Natural killer cell (primary cell): ENCODE data around the gene TMEM131. TPM values are rescaled to one million over a fixed set of nuclear protein-coding genes. Genes with fewer than 3 reads are reported as not detected.

Experiments used
- ATAC-seq, 3 donors: fragments of 150-1000 bp in 2 of 3; fragments of 200-7000 bp in 1 of 3; cut with Tn5 transposase; 1 replicate in 1 of 3; 2 replicates in 2 of 3; pipeline ENCODE4 v1.10.0; 2021; ENCODE audit warnings: mild to moderate bottlenecking in 2 of 3, moderate library complexity in 2 of 3
- DNase-seq, 2 donors: peaks; one replicate each; pipeline versions ENCODE4 v3.0.0 to v3.0.0-alpha.2; 2013 to 2021; ENCODE audit warnings: mixed read lengths in 1 of 2
- H3K27ac ChIP-seq: one replicate; pipeline ENCODE4 v1.5.1; 2013; ENCODE audit warnings: mild to moderate bottlenecking, low read length
- H3K27me3 ChIP-seq: one replicate; pipeline ENCODE4 v1.6.1; 2013; ENCODE audit warnings: low read length; ENCODE audit not compliant: control insufficient read depth, insufficient read depth
- H3K36me3 ChIP-seq: one replicate; pipeline ENCODE4 v1.6.1; 2013; ENCODE audit warnings: low read length; ENCODE audit not compliant: control insufficient read depth, insufficient read depth
- H3K4me1 ChIP-seq: one replicate; pipeline ENCODE4 v1.6.1; 2013; ENCODE audit warnings: low read length; ENCODE audit not compliant: control insufficient read depth, insufficient read depth
- H3K4me3 ChIP-seq: one replicate; pipeline ENCODE4 v1.5.1; 2013; ENCODE audit warnings: low read length
- H3K9me3 ChIP-seq: one replicate; pipeline ENCODE4 v1.6.1; 2013; ENCODE audit warnings: low read length; ENCODE audit not compliant: control insufficient read depth, insufficient read depth
- H3K27ac Mint-ChIP-seq, 2 donors: one replicate each; pipeline ENCODE4 v1.8.0; 2022; ENCODE audit warnings: mild to moderate bottlenecking in 2 of 2, mixed read lengths in 2 of 2, moderate library complexity in 1 of 2
- H3K27me3 Mint-ChIP-seq, 2 donors: one replicate each; pipeline ENCODE4 v1.8.0; 2022; ENCODE audit warnings: low read depth in 2 of 2, mixed read lengths in 2 of 2
- H3K36me3 Mint-ChIP-seq: one replicate; pipeline ENCODE4 v1.8.0; 2022; ENCODE audit warnings: mixed read lengths
- H3K4me1 Mint-ChIP-seq, 2 donors: one replicate each; pipeline ENCODE4 v1.8.0; 2022; ENCODE audit warnings: mixed read lengths in 2 of 2
- H3K4me3 Mint-ChIP-seq: one replicate; pipeline ENCODE4 v1.8.0; 2022; ENCODE audit warnings: mild to moderate bottlenecking, moderate library complexity, mixed read lengths
- H3K9me3 Mint-ChIP-seq, 2 donors: one replicate each; pipeline ENCODE4 v1.8.0; 2022; ENCODE audit warnings: mixed read lengths in 2 of 2
- CTCF ChIP-seq: fragments of 200-600 bp; IDR thresholded peaks from one replicate; pipeline ENCODE4 v1.8.0; 2022; ENCODE audit warnings: antibody characterized with exemption
- WGBS: methylation state at CpG from one replicate; pipeline ENCODE4 v1.1.7; 2013; ENCODE audit warnings: missing lambda C conversion rate; ENCODE audit not compliant: insufficient coverage; 5-methylcytosine and 5-hydroxymethylcytosine counted together
- intact Hi-C: fragments of 100-400 bp; cut with micrococcal nuclease; formaldehyde crosslinking; loops from one replicate; pipeline ENCODE4 v1.14.2; 2022
- total RNA-seq, 4 donors: library from RNA; stranded (reverse); fragments of 120-200 nt in 1 of 4; gene quantifications; one replicate each; pipeline versions ENCODE4 v1.2.3 to v1.2.4, GENCODE V29; 2013 to 2022

The TMEM131 gene
- total RNA-seq, 3 donors from 2014 or later (not counting 1 experiment from before 2014, with no cell fraction given): 44.8 to 72.1 (median 67.1) TPM

- intact Hi-C loops: no loop called here
- Mint-ChIP-seq H3K9me3 (no peaks in the 10 kb centered on the region), H3K27ac (peak overlapping the region in 1 of 2 donors; percentile 24), H3K4me3 (no peak overlapping the region), H3K4me1 (peaks cover 84 to 88% of the 10 kb centered on the region in 2 donors), H3K27me3 (no peaks in the 10 kb centered on the region), H3K36me3 (no peaks in the 10 kb centered on the region)
- WGBS: 67% methylated on average over 3 of the region's 4 CpGs
- no peaks in the 10 kb centered on the region for H3K9me3 ChIP-seq
- ATAC-seq (peak in 1 of 3 donors; percentile 48), DNase-seq (no peak)
- peaks cover 13% of the 10 kb centered on the region for H3K4me1 ChIP-seq
- no peak overlapping the region for H3K27ac ChIP-seq
- H3K27me3 ChIP-seq: no peaks in the 10 kb centered on the region
- no peak for TF ChIP-seq CTCF
- H3K36me3 ChIP-seq: no peaks in the 10 kb centered on the region
- no peak overlapping the region for H3K4me3 ChIP-seq
These were observed 62.6 kb downstream of the TMEM131 start for GRCh38 chr2:97932975-97933662.

GRCh38 chr2:97931858-97932225, 63.9 kb downstream of the TMEM131 start:
- no peak for TF ChIP-seq CTCF
- peaks cover 13% of the 10 kb centered on the region for H3K4me1 ChIP-seq
- Mint-ChIP-seq H3K27ac (no peak overlapping the region), H3K4me1 (peaks cover 76 to 81% of the 10 kb centered on the region in 2 donors), H3K9me3 (no peaks in the 10 kb centered on the region), H3K4me3 (no peak overlapping the region), H3K36me3 (no peaks in the 10 kb centered on the region), H3K27me3 (no peaks in the 10 kb centered on the region)
- intact Hi-C loops: no loop called here
- DNase-seq: no peak
- ATAC-seq: no peak
- peak overlapping the region; percentile 24 for H3K27ac ChIP-seq
- H3K4me3 ChIP-seq: no peak overlapping the region
- no peaks in the 10 kb centered on the region for H3K9me3 ChIP-seq
- H3K36me3 ChIP-seq: no peaks in the 10 kb centered on the region
- no peaks in the 10 kb centered on the region for H3K27me3 ChIP-seq

GRCh38 chr2:97931118-97931857, 64.5 kb downstream of the TMEM131 start:
- no peak overlapping the region for H3K4me3 Mint-ChIP-seq

More at GRCh38 chr2:97931118-97931857, 64.5 kb downstream of the TMEM131 start:
- 20% methylated on average over 1 of the region's 3 CpGs for WGBS
- TF ChIP-seq CTCF: no peak
- Histone ChIP-seq H3K27ac (peak overlapping the region; percentile 28), H3K27me3 (no peaks in the 10 kb centered on the region), H3K36me3 (no peaks in the 10 kb centered on the region), H3K9me3 (no peaks in the 10 kb centered on the region), H3K4me3 (no peak overlapping the region), H3K4me1 (peaks cover 12% of the 10 kb centered on the region)
- peaks cover 75 to 81% of the 10 kb centered on the region in 2 donors for H3K4me1 Mint-ChIP-seq
- ATAC-seq (no peak), DNase-seq (no peak)
- no peaks in the 10 kb centered on the region for H3K36me3 Mint-ChIP-seq
- H3K27ac Mint-ChIP-seq: no peak overlapping the region
- no peaks in the 10 kb centered on the region for H3K27me3 Mint-ChIP-seq
- H3K9me3 Mint-ChIP-seq: no peaks in the 10 kb centered on the region
- intact Hi-C loops: no loop called here
